Epithelial cell of umbilical artery (primary cell): ENCODE results near the gene EPDR1. TPM values are rescaled to one million over a fixed set of nuclear protein-coding genes. Genes with fewer than 3 reads are reported as not detected.

Experiments
- total RNA-seq: library from RNA; depleted of rRNA; stranded (reverse); fragments of >200 nt; gene quantifications from 2 replicates; pipeline ENCODE4 v1.2.3, GENCODE V29; 2014

EPDR1 gene
- 1.3 and 2.9 TPM in 2 replicates for total RNA-seq

DNA sequence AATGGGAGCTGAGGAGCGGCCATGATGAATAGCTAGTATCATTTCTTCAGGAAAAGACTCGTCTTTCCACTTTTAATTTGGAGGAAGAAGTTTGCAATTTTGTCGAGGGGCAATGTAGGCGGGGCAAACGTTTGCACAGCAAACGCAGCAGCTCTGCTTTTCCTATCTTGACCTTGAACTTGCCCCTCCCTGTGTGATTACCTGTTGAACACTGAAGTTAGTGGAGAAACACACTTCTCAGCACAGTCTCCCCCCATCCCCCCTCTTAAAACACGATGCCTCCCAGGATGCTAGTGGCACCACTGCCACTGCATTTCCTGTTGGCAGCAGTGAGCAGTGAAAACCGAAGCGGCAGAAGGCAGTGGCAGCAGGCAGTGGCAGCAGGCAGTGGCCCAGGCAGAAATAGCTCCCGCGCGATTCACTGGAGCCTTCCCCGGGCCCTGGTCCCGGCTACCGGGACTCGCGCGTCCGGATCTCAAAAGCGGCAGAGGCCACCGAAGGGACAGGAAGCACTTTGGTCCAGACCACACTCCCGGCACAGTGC lies at the start of gene EPDR1:
EPDR1 (plus strand) TSS at position 336 of the 544 bp plus-strand sequence. CDS start 300 bp downstream, outside the sequence.

GRCh38 chr7:37916673-37917660 lies 3.5 kb upstream of the EPDR1 start, which contains the start of gene SFRP4:
Gene SFRP4 (minus strand): TSS chr7:37916817. CDS start chr7:37916537, 280 bp downstream.

Other genes starting within 250 kb of the EPDR1 start
- not detected in 2 replicates for gene GPR141, start 236.9 kb upstream of the EPDR1 start, total RNA-seq
- not detected in 2 replicates for gene NME8, start 72.0 kb upstream of the EPDR1 start, total RNA-seq
- gene SFRP4, start 3.8 kb upstream of the EPDR1 start, total RNA-seq = not detected in 2 replicates